Medulla oblongata (tissue), 1 donor: ENCODE results near the gene TYROBP.
A peak's percentile ranks its signal among the peaks of the same experiment; 100 is the strongest.
"Not testable (repeated sequence)": the region's sequence is repeated elsewhere in the genome, so short reads cannot be mapped to it uniquely, and the experiment has no call there.

Source experiments
- DNase-seq: peaks from one replicate; pipeline ENCODE4 v3.0.0-alpha.2; 2015; ENCODE audit errors: extremely low spot score

Gene TYROBP

GRCh38 chr19:35931874-35932202 lies 23.7 kb upstream of the TYROBP start:
- no peak for DNase-seq

GRCh38 chr19:35931161-35931873 lies 23.2 kb upstream of the TYROBP start:
- peak; percentile 99 for DNase-seq

GRCh38 chr19:35929876-35930275 lies 21.8 kb upstream of the TYROBP start:
- no peak for DNase-seq

GRCh38 chr19:35928507-35928906 lies 20.4 kb upstream of the TYROBP start:
- no peak for DNase-seq

GRCh38 chr19:35925501-35925900 lies 17.4 kb upstream of the TYROBP start:
- DNase-seq, result no peak

GRCh38 chr19:35921012-35921411 lies 12.9 kb upstream of the TYROBP start:
- DNase-seq, result no peak

- no peak for DNase-seq
Measured at GRCh38 chr19:35919306-35919705, 11.2 kb upstream of the TYROBP start.

GRCh38 chr19:35915443-35915842 lies 7.3 kb upstream of the TYROBP start:
- no peak for DNase-seq

GRCh38 chr19:35913589-35913988 lies 5.5 kb upstream of the TYROBP start:
- no peak for DNase-seq

GRCh38 chr19:35911790-35912189 lies 3.7 kb upstream of the TYROBP start:
- no peak for DNase-seq

GRCh38 chr19:35911173-35911572 lies 3.1 kb upstream of the TYROBP start:
- DNase-seq, result no peak

- DNase-seq, result not testable (repeated sequence)
Measured at GRCh38 chr19:35910355-35910754, 2.3 kb upstream of the TYROBP start.

- no peak for DNase-seq
Measured at GRCh38 chr19:35909684-35910035, 1.6 kb upstream of the TYROBP start.

GRCh38 chr19:35908973-35909683 lies 1.0 kb upstream of the TYROBP start:
- peak; percentile 85 for DNase-seq

- no peak for DNase-seq
Measured at GRCh38 chr19:35907377-35907745, 734 bp downstream of the TYROBP start.

- no peak for DNase-seq
Measured at GRCh38 chr19:35905178-35905727, 2.8 kb downstream of the TYROBP start.

GRCh38 chr19:35904311-35905068 lies 3.6 kb downstream of the TYROBP start:
- peak; percentile 58 for DNase-seq

GRCh38 chr19:35903550-35904179 lies 4.4 kb downstream of the TYROBP start:
- DNase-seq, result peak; percentile 79

- DNase-seq, result no peak
Measured at GRCh38 chr19:35902870-35903475, 5.1 kb downstream of the TYROBP start.

GRCh38 chr19:35901854-35902661 lies 6.0 kb downstream of the TYROBP start, which contains the start of gene HCST:
Gene HCST, plus strand, starts transcription at chr19:35902529. Its CDS starts 65 bp downstream, at chr19:35902594.
- peak; percentile 60 for DNase-seq
